Activated CD8-positive, alpha-beta memory T cell treated with anti-CD3 and anti-CD28 coated beads, Interleukin-2, amount 10 ng/mL, durations not matched to agents 7 days and 5 days (primary cell): ENCODE measurements around the gene GLYATL1B. TPM values are rescaled to one million over a fixed set of nuclear protein-coding genes. Genes with fewer than 3 reads are reported as not detected.
"Not testable (repeated sequence)": the region's sequence is repeated elsewhere in the genome, so short reads cannot be mapped to it uniquely, and the experiment has no call there.

Source experiments
- ATAC-seq: fragments of 150-1000 bp; cut with Tn5 transposase; one replicate; pipeline ENCODE4 v1.10.0; 2021; ENCODE audit warnings: moderate library complexity
- CTCF ChIA-PET: fragments of 350-600 bp; sonication (Branson Sonifier 250); formaldehyde crosslinking; loops from one replicate; lab custom pipeline; 2021; ENCODE audit warnings: antibody characterized with exemption; lab: Charles Lee
- DNase-seq: peaks from one replicate; pipeline ENCODE4 v3.0.0-alpha.2; 2020
- H3K27ac Mint-ChIP-seq: one replicate; pipeline ENCODE4 v1.8.0; 2021; ENCODE audit warnings: mild to moderate bottlenecking, mixed read lengths
- H3K27me3 Mint-ChIP-seq: one replicate; pipeline ENCODE4 v1.8.0; 2021; ENCODE audit warnings: mixed read lengths
- H3K36me3 Mint-ChIP-seq: one replicate; pipeline ENCODE4 v1.8.0; 2021; ENCODE audit warnings: mild to moderate bottlenecking, mixed read lengths
- H3K4me1 Mint-ChIP-seq: one replicate; pipeline ENCODE4 v1.8.0; 2021; ENCODE audit warnings: mixed read lengths
- H3K4me3 Mint-ChIP-seq: one replicate; pipeline ENCODE4 v1.8.0; 2021; ENCODE audit warnings: mild to moderate bottlenecking, moderate library complexity, mixed read lengths
- H3K9me3 Mint-ChIP-seq: one replicate; pipeline ENCODE4 v1.8.0; 2022; ENCODE audit warnings: low read depth, mixed read lengths
- total RNA-seq, 2 experiments: library from RNA; stranded (reverse); gene quantifications; one replicate each; pipeline ENCODE4 v1.2.3, GENCODE V29; 2021

The GLYATL1B gene
- not detected for total RNA-seq

GRCh38 chr11:59086007-59086406, at the start of gene GLYATL1B:
Gene GLYATL1B (plus strand): TSS chr11:59086307. CDS start chr11:59086307, 0 bp downstream.
- CTCF ChIA-PET = not testable (repeated sequence)

GRCh38 chr11:59036542-59036941, 49.6 kb upstream of the GLYATL1B start:
- H3K4me3 Mint-ChIP-seq, H3K9me3 Mint-ChIP-seq, DNase-seq, H3K4me1 Mint-ChIP-seq, CTCF ChIA-PET, H3K27ac Mint-ChIP-seq, ATAC-seq, H3K36me3 Mint-ChIP-seq: not testable (repeated sequence)
- H3K27me3 Mint-ChIP-seq = peaks cover 50% of the 10 kb centered on the region

More at GRCh38 chr11:59086007-59086406, at the start of gene GLYATL1B:
- H3K36me3 Mint-ChIP-seq, H3K4me3 Mint-ChIP-seq, DNase-seq, H3K27ac Mint-ChIP-seq, H3K4me1 Mint-ChIP-seq, H3K9me3 Mint-ChIP-seq, ATAC-seq: not testable (repeated sequence)
- peaks cover 33% of the 10 kb centered on the region for H3K27me3 Mint-ChIP-seq

- H3K4me1 Mint-ChIP-seq, ATAC-seq, DNase-seq, H3K4me3 Mint-ChIP-seq, H3K36me3 Mint-ChIP-seq, H3K9me3 Mint-ChIP-seq, CTCF ChIA-PET, H3K27ac Mint-ChIP-seq: not testable (repeated sequence)
- H3K27me3 Mint-ChIP-seq = peaks cover 47% of the 10 kb centered on the region
Measured at GRCh38 chr11:59037434-59037833, 48.7 kb upstream of the GLYATL1B start.

- Mint-ChIP-seq H3K4me3 (no peak overlapping the region), H3K9me3 (no peaks in the 10 kb centered on the region), H3K36me3 (no peaks in the 10 kb centered on the region), H3K27ac (no peak overlapping the region), H3K27me3 (peaks cover 28% of the 10 kb centered on the region), H3K4me1 (no peaks in the 10 kb centered on the region)
- DNase-seq (no peak), ATAC-seq (no peak)
- CTCF ChIA-PET = no interaction called here
Measured at GRCh38 chr11:59040607-59041006, 45.5 kb upstream of the GLYATL1B start.

GRCh38 chr11:59051383-59051782, 34.7 kb upstream of the GLYATL1B start:
- not testable (repeated sequence) for H3K36me3 Mint-ChIP-seq, H3K27ac Mint-ChIP-seq
- CTCF ChIA-PET = interaction anchor here (1.0 kb wide), 1 partner anchor 84 kb away, joined by 3 read pairs; no protein-coding TSS in a partner anchor

GRCh38 chr11:59052355-59052754, 33.8 kb upstream of the GLYATL1B start:
- CTCF ChIA-PET = interaction anchor here (1.2 to 3.6 kb wide), 5 partner anchors 15 to 106 kb away, joined by 4 to 23 read pairs (median 4); no protein-coding TSS in a partner anchor
- peaks cover 36% of the 10 kb centered on the region for H3K27me3 Mint-ChIP-seq
- not testable (repeated sequence) for H3K27ac Mint-ChIP-seq, H3K4me1 Mint-ChIP-seq, DNase-seq, H3K36me3 Mint-ChIP-seq, ATAC-seq, H3K9me3 Mint-ChIP-seq, H3K4me3 Mint-ChIP-seq

More at GRCh38 chr11:59051383-59051782, 34.7 kb upstream of the GLYATL1B start:
- not testable (repeated sequence) for H3K4me1 Mint-ChIP-seq, H3K4me3 Mint-ChIP-seq, DNase-seq, H3K9me3 Mint-ChIP-seq, ATAC-seq
- H3K27me3 Mint-ChIP-seq = peaks cover 29% of the 10 kb centered on the region

- Mint-ChIP-seq H3K4me1 (peaks cover 4% of the 10 kb centered on the region), H3K4me3 (no peak overlapping the region), H3K36me3 (no peaks in the 10 kb centered on the region), H3K9me3 (no peaks in the 10 kb centered on the region), H3K27ac (no peak overlapping the region), H3K27me3 (peaks cover 36% of the 10 kb centered on the region)
- DNase-seq (peak; percentile 81), ATAC-seq (peak; percentile 71)
- CTCF ChIA-PET = interaction anchor here (0.6 to 3.6 kb wide), 9 partner anchors 25 to 118 kb away, joined by 3 to 23 read pairs (median 4); partner anchors contain the start of gene DTX4
Measured at GRCh38 chr11:59053387-59053786, 32.7 kb upstream of the GLYATL1B start.

- Mint-ChIP-seq H3K4me3 (peak overlapping the region; percentile 65), H3K27me3 (peaks cover 46% of the 10 kb centered on the region)
- CTCF ChIA-PET = interaction anchor here (0.6 to 2.7 kb wide), 18 partner anchors 9 to 532 kb away, joined by 3 to 16 read pairs (median 4); no protein-coding TSS in a partner anchor
- H3K27ac Mint-ChIP-seq, H3K36me3 Mint-ChIP-seq, H3K4me1 Mint-ChIP-seq, H3K9me3 Mint-ChIP-seq: not testable (repeated sequence)
- DNase-seq (peak; percentile 87), ATAC-seq (peak; percentile 93)
Measured at GRCh38 chr11:59058120-59059033, 27.7 kb upstream of the GLYATL1B start.

- not testable (repeated sequence) for H3K9me3 Mint-ChIP-seq, DNase-seq, H3K4me3 Mint-ChIP-seq, ATAC-seq, H3K27ac Mint-ChIP-seq, H3K36me3 Mint-ChIP-seq, H3K4me1 Mint-ChIP-seq
- peaks cover 55% of the 10 kb centered on the region for H3K27me3 Mint-ChIP-seq
- CTCF ChIA-PET = interaction anchor here (0.7 to 2.7 kb wide), 2 partner anchors 76 kb away, joined by 3 to 14 read pairs; no protein-coding TSS in a partner anchor
Measured at GRCh38 chr11:59060096-59060495, 26.0 kb upstream of the GLYATL1B start.

GRCh38 chr11:59062602-59063529, 23.2 kb upstream of the GLYATL1B start:
- no peaks in the 10 kb centered on the region for H3K36me3 Mint-ChIP-seq
- CTCF ChIA-PET = no interaction called here
- no peaks in the 10 kb centered on the region for H3K9me3 Mint-ChIP-seq
- ATAC-seq = no peak
- H3K27ac Mint-ChIP-seq = no peak overlapping the region
- H3K4me1 Mint-ChIP-seq = peaks cover 7% of the 10 kb centered on the region
- peaks cover 55% of the 10 kb centered on the region for H3K27me3 Mint-ChIP-seq
- DNase-seq = no peak
- H3K4me3 Mint-ChIP-seq = no peak overlapping the region

GRCh38 chr11:59063996-59064727, 21.9 kb upstream of the GLYATL1B start:
- H3K4me1 Mint-ChIP-seq, H3K36me3 Mint-ChIP-seq, H3K9me3 Mint-ChIP-seq, H3K27ac Mint-ChIP-seq, CTCF ChIA-PET, H3K4me3 Mint-ChIP-seq, DNase-seq: not testable (repeated sequence)
- peaks cover 58% of the 10 kb centered on the region for H3K27me3 Mint-ChIP-seq
- peak; percentile 42 for ATAC-seq

GRCh38 chr11:59069087-59069486, 17.0 kb upstream of the GLYATL1B start:
- Mint-ChIP-seq H3K9me3 (no peaks in the 10 kb centered on the region), H3K36me3 (no peaks in the 10 kb centered on the region), H3K27me3 (peaks cover 69% of the 10 kb centered on the region), H3K4me1 (no peaks in the 10 kb centered on the region), H3K27ac (no peak overlapping the region), H3K4me3 (no peak overlapping the region)
- no peak for ATAC-seq
- no peak for DNase-seq
- CTCF ChIA-PET = no interaction called here
